H9 (cell line): Measurements from ENCODE around the gene TM4SF1. TPM values are rescaled to one million over a fixed set of nuclear protein-coding genes. Genes with fewer than 3 reads are reported as not detected.

Experiments
- DNase-seq: peaks from one replicate; pipeline ENCODE4 v3.0.0-alpha.2; 2017
- H2AFZ ChIP-seq: one replicate; pipeline ENCODE4 v1.6.1; 2013; ENCODE audit warnings: mild to moderate bottlenecking, low read length, control low read depth, moderate library complexity
- H2AK5ac ChIP-seq: 2 replicates; pipeline ENCODE4 v1.6.1; 2013; ENCODE audit warnings: low read length, control low read depth, mixed read lengths; ENCODE audit not compliant: insufficient read length
- H2BK120ac ChIP-seq: one replicate; pipeline ENCODE4 v1.6.1; 2013; ENCODE audit warnings: low read depth, mild to moderate bottlenecking, low read length, control low read depth, inconsistent platforms; ENCODE audit not compliant: poor library complexity, severe bottlenecking
- H2BK12ac ChIP-seq: 2 replicates; pipeline ENCODE4 v1.6.1; 2013; ENCODE audit warnings: low read length, control low read depth, mixed read lengths, low read depth; ENCODE audit not compliant: insufficient read length
- H2BK15ac ChIP-seq: 2 replicates; pipeline ENCODE4 v1.6.1; 2013; ENCODE audit warnings: low read depth, low read length, control low read depth
- H2BK20ac ChIP-seq: one replicate; pipeline ENCODE4 v1.6.1; 2013; ENCODE audit warnings: low read depth, mild to moderate bottlenecking, low read length, control low read depth, inconsistent platforms; ENCODE audit not compliant: poor library complexity, severe bottlenecking
- H2BK5ac ChIP-seq: 2 replicates; pipeline ENCODE4 v1.6.1; 2013; ENCODE audit warnings: low read length, control low read depth, mixed read lengths; ENCODE audit not compliant: insufficient read length
- H3K14ac ChIP-seq: 2 replicates; pipeline ENCODE4 v1.6.1; 2013; ENCODE audit warnings: low read length, control low read depth; ENCODE audit not compliant: insufficient read depth
- H3K18ac ChIP-seq: 2 replicates; pipeline ENCODE4 v1.6.1; 2013; ENCODE audit warnings: low read depth, mild to moderate bottlenecking, mixed read lengths, low read length, control low read depth; ENCODE audit not compliant: insufficient read length
- H3K23ac ChIP-seq: 2 replicates; pipeline ENCODE4 v1.6.1; 2013; ENCODE audit warnings: low read length, control low read depth, mixed read lengths, low read depth; ENCODE audit not compliant: insufficient read length
- H3K23me2 ChIP-seq: 2 replicates; pipeline ENCODE4 v1.6.1; 2013; ENCODE audit warnings: low read depth, mild to moderate bottlenecking, mixed read lengths, low read length, control low read depth; ENCODE audit not compliant: insufficient read length, poor library complexity, severe bottlenecking
- H3K27ac ChIP-seq: 2 replicates; pipeline ENCODE4 v1.5.1; 2013; ENCODE audit warnings: low read length, control low read depth, mixed read lengths, low read depth; ENCODE audit not compliant: insufficient read length
- H3K27me3 ChIP-seq: 2 replicates; pipeline ENCODE4 v1.6.1; 2013; ENCODE audit warnings: low read length, control low read depth, inconsistent platforms; ENCODE audit not compliant: insufficient read depth
- H3K4ac ChIP-seq: 2 replicates; pipeline ENCODE4 v1.6.1; 2013; ENCODE audit warnings: low read depth, mild to moderate bottlenecking, control low read depth, inconsistent platforms, low read length, moderate library complexity
- H3K4me1 ChIP-seq: 2 replicates; pipeline ENCODE4 v1.6.1; 2013; ENCODE audit warnings: low read length, control low read depth, inconsistent platforms; ENCODE audit not compliant: insufficient read depth
- H3K4me2 ChIP-seq: 2 replicates; pipeline ENCODE4 v1.6.1; 2013; ENCODE audit warnings: low read length, control low read depth, mixed read lengths; ENCODE audit not compliant: insufficient read length, insufficient read depth
- H3K56ac ChIP-seq: 2 replicates; pipeline ENCODE4 v1.6.1; 2013; ENCODE audit warnings: low read depth, mild to moderate bottlenecking, mixed read lengths, low read length, control low read depth; ENCODE audit not compliant: insufficient read length
- H3K79me1 ChIP-seq: 2 replicates; pipeline ENCODE4 v1.6.1; 2013; ENCODE audit warnings: low read depth, mild to moderate bottlenecking, moderate library complexity, low read length, control low read depth, inconsistent platforms; ENCODE audit not compliant: insufficient read depth, poor library complexity, severe bottlenecking
- H3K79me2 ChIP-seq: 2 replicates; pipeline ENCODE4 v1.6.1; 2013; ENCODE audit warnings: low read length, control low read depth, inconsistent platforms; ENCODE audit not compliant: insufficient read depth
- H3K9ac ChIP-seq: 2 replicates; pipeline ENCODE4 v1.6.1; 2013; ENCODE audit warnings: low read length, control low read depth, mixed read lengths; ENCODE audit not compliant: insufficient read length; ENCODE audit errors: extremely low read depth
- H3K9me3 ChIP-seq: one replicate; pipeline ENCODE4 v1.6.1; 2013; ENCODE audit warnings: low read depth, low read length, inconsistent platforms; ENCODE audit not compliant: control insufficient read depth
- H3T11ph ChIP-seq: one replicate; pipeline ENCODE4 v1.6.1; 2013; ENCODE audit warnings: mild to moderate bottlenecking, low read length, control low read depth, inconsistent platforms
- H4K20me1 ChIP-seq: one replicate; pipeline ENCODE4 v1.6.1; 2013; ENCODE audit not compliant: control insufficient read depth, insufficient read length, insufficient read depth
- H4K5ac ChIP-seq: 2 replicates; pipeline ENCODE4 v1.6.1; 2013; ENCODE audit warnings: low read depth, mild to moderate bottlenecking, mixed read lengths, low read length, control low read depth; ENCODE audit not compliant: insufficient read length
- H4K8ac ChIP-seq: replicated peaks from 2 replicates; pipeline ENCODE4 v1.6.1; 2013; ENCODE audit warnings: low read length, control low read depth, mixed read lengths, low read depth; ENCODE audit not compliant: insufficient read length
- H4K91ac ChIP-seq: 2 replicates; pipeline ENCODE4 v1.6.1; 2013; ENCODE audit warnings: low read depth, mild to moderate bottlenecking, moderate library complexity, mixed read lengths, low read length, control low read depth; ENCODE audit not compliant: insufficient read length
- H3K27ac Mint-ChIP-seq, 3 experiments: 2 replicates in 2 of 3; 3 replicates in 1 of 3; pipeline ENCODE4 v1.8.0; 2020 to 2021; ENCODE audit warnings: mixed read lengths in 3 of 3, mild to moderate bottlenecking in 1 of 3, moderate library complexity in 1 of 3
- H3K27me3 Mint-ChIP-seq: 2 replicates; pipeline ENCODE4 v1.8.0; 2021; ENCODE audit warnings: low read depth, mild to moderate bottlenecking, moderate library complexity, mixed read lengths
- H3K36me3 Mint-ChIP-seq, 3 experiments: 2 replicates in 2 of 3; 3 replicates in 1 of 3; pipeline ENCODE4 v1.8.0; 2020 to 2021; ENCODE audit warnings: low read depth in 3 of 3, mixed read lengths in 3 of 3; ENCODE audit not compliant: insufficient read depth in 1 of 3
- H3K4me1 Mint-ChIP-seq, 2 experiments: 2 replicates each; pipeline ENCODE4 v1.8.0; 2020; ENCODE audit warnings: mixed read lengths in 2 of 2
- H3K4me3 Mint-ChIP-seq, 2 experiments: 2 replicates in 1 of 2; 3 replicates in 1 of 2; pipeline ENCODE4 v1.8.0; 2020 to 2021; ENCODE audit warnings: mild to moderate bottlenecking in 2 of 2, mixed read lengths in 2 of 2, moderate library complexity in 1 of 2
- H3K9me3 Mint-ChIP-seq, 2 experiments: 2 replicates in 1 of 2; 3 replicates in 1 of 2; pipeline ENCODE4 v1.8.0; 2020; ENCODE audit warnings: mild to moderate bottlenecking in 2 of 2, mixed read lengths in 2 of 2, moderate library complexity in 1 of 2
- WGBS: extraction: QIAGEN DNeasy Blood & Tissue Kit; methylation state at CpG from one replicate; pipeline ENCODE4 v1.1.7; 2013; ENCODE audit warnings: missing lambda C conversion rate, low lambda C conversion rate, mixed read lengths; ENCODE audit not compliant: insufficient read length; ENCODE audit errors: extremely low coverage; 5-methylcytosine and 5-hydroxymethylcytosine counted together
- total RNA-seq: library from RNA; stranded (reverse); gene quantifications from 2 replicates; pipeline ENCODE4 v1.2.1, GENCODE V29; 2021
- TF ChIP-seq, protein P1 (sequence below): fragments of 200-600 bp; sonication (generic); conservative IDR thresholded peaks from 3 replicates; pipeline ENCODE4 v1.8.0; 2021; ENCODE audit warnings: antibody characterized with exemption, mild to moderate bottlenecking

TM4SF1 gene
- total RNA-seq, 1 experiment from 2014 or later = 1.2 TPM

GRCh38 chr3:149371723-149372114 is 5.7 kb downstream of the TM4SF1 start:
- Histone ChIP-seq H3K9ac (no peak overlapping the region), H4K8ac (no peak overlapping the region), H2BK15ac (no peak overlapping the region), H3T11ph (no peak overlapping the region), H3K27ac (no peak overlapping the region), H4K20me1 (no peaks in the 10 kb centered on the region), H3K14ac (no peak overlapping the region), H2BK20ac (no peak overlapping the region), H3K18ac (no peak overlapping the region), H3K23me2 (no peaks in the 10 kb centered on the region), H3K27me3 (no peaks in the 10 kb centered on the region), H4K91ac (no peak overlapping the region), H2BK12ac (no peak overlapping the region), H3K9me3 (no peaks in the 10 kb centered on the region), H3K4ac (no peak overlapping the region), H3K23ac (no peak overlapping the region), H4K5ac (no peak overlapping the region), H3K56ac (no peak overlapping the region), H2BK5ac (no peak overlapping the region), H2AK5ac (no peak overlapping the region), H2BK120ac (no peak overlapping the region), H2AFZ (no peak overlapping the region), H3K4me1 (peaks cover 5% of the 10 kb centered on the region), H3K4me2 (no peak overlapping the region), H3K79me1 (no peaks in the 10 kb centered on the region), H3K79me2 (no peaks in the 10 kb centered on the region)
- DNase-seq = no peak
- Mint-ChIP-seq H3K27ac (no peak overlapping the region; a peak in 1 of 7 replicates), H3K27me3 (no peaks in the 10 kb centered on the region), H3K4me1 (peaks cover 58 to 62% of the 10 kb centered on the region in 2 experiments), H3K36me3 (no peaks in the 10 kb centered on the region), H3K9me3 (no peaks in the 10 kb centered on the region), H3K4me3 (no peak overlapping the region)
- no CpG with 5 or more reads among the region's 2 CpGs for WGBS
- TF ChIP-seq, protein P1, sequence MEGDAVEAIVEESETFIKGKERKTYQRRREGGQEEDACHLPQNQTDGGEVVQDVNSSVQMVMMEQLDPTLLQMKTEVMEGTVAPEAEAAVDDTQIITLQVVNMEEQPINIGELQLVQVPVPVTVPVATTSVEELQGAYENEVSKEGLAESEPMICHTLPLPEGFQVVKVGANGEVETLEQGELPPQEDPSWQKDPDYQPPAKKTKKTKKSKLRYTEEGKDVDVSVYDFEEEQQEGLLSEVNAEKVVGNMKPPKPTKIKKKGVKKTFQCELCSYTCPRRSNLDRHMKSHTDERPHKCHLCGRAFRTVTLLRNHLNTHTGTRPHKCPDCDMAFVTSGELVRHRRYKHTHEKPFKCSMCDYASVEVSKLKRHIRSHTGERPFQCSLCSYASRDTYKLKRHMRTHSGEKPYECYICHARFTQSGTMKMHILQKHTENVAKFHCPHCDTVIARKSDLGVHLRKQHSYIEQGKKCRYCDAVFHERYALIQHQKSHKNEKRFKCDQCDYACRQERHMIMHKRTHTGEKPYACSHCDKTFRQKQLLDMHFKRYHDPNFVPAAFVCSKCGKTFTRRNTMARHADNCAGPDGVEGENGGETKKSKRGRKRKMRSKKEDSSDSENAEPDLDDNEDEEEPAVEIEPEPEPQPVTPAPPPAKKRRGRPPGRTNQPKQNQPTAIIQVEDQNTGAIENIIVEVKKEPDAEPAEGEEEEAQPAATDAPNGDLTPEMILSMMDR = no peak
